Tibial nerve (tissue), 4 donors: ENCODE results near the gene TBRG4. TPM values are rescaled to one million over a fixed set of nuclear protein-coding genes. Genes with fewer than 3 reads are reported as not detected.
A peak's percentile ranks its signal among the peaks of the same experiment; 100 is the strongest.

Experiments used
- DNase-seq, 2 donors: peaks; one replicate each; pipeline ENCODE4 v3.0.0-alpha.2; 2019; ENCODE audit warnings: low spot score in 2 of 2
- H3K27ac ChIP-seq, 4 donors: fragments of 200-600 bp; sonication (generic) in 3 of 4; one replicate each; pipeline ENCODE4 v1.5.1; 2017 to 2019; ENCODE audit warnings: mild to moderate bottlenecking in 1 of 4
- H3K27me3 ChIP-seq, 2 donors: fragments of 200-600 bp; sonication (generic) in 1 of 2; one replicate each; pipeline versions ENCODE4 v1.5.1 to v1.6.0; 2017 to 2019
- H3K36me3 ChIP-seq, 3 donors: fragments of 200-600 bp; sonication (generic); one replicate each; pipeline ENCODE4 v1.5.1; 2018 to 2019
- H3K4me1 ChIP-seq, 4 donors: fragments of 200-600 bp; sonication (generic) in 3 of 4; one replicate each; pipeline ENCODE4 v1.5.1; 2017 to 2019
- H3K4me3 ChIP-seq, 4 donors: fragments of 200-600 bp; sonication (generic) in 3 of 4; one replicate each; pipeline ENCODE4 v1.5.1; 2017 to 2019; ENCODE audit warnings: mild to moderate bottlenecking in 1 of 4, moderate library complexity in 1 of 4
- H3K9me3 ChIP-seq, 4 donors: fragments of 200-600 bp; sonication (generic) in 3 of 4; one replicate each; pipeline ENCODE4 v1.5.1; 2017 to 2019
- CTCF ChIP-seq, 5 experiments: fragments of 200-600 bp in 3 of 5; fragments of 450-650 bp in 2 of 5; sonication (generic) in 3 of 5; IDR thresholded peaks; one replicate each; pipeline ENCODE4 v1.5.1; 2016 to 2019; ENCODE audit warnings: antibody characterized with exemption in 5 of 5, mild to moderate bottlenecking in 3 of 5, moderate library complexity in 2 of 5
- EP300 ChIP-seq, 2 donors: sonication (generic); formaldehyde crosslinking; IDR thresholded peaks; one replicate each; pipeline ENCODE4 v1.6.1; 2017; ENCODE audit warnings: antibody characterized with exemption in 2 of 2, mild to moderate bottlenecking in 1 of 2
- POLR2A ChIP-seq, 2 donors: fragments of 450-650 bp; IDR thresholded peaks; one replicate each; pipeline ENCODE4 v1.6.1; 2017; ENCODE audit warnings: antibody characterized with exemption in 2 of 2, mild to moderate bottlenecking in 2 of 2, moderate library complexity in 2 of 2
- WGBS, 2 donors: methylation state at CpG; one replicate each; pipeline ENCODE4 v1.1.5; 2018; 5-methylcytosine and 5-hydroxymethylcytosine counted together
- small RNA-seq: library from RNA; depleted of rRNA; stranded (forward); fragments of <200 nt; gene quantifications from one replicate; pipeline ENCODE3, GENCODE V24; 2016
- total RNA-seq, 4 donors: library from RNA; depleted of rRNA; stranded (reverse); fragments of >200 nt; gene quantifications; one replicate each; pipeline ENCODE4 v1.1.0, GENCODE V29; 2016

TBRG4 gene
- total RNA-seq, 4 donors from 2014 or later: 32.3 to 81.3 (median 54.0) TPM

DNA sequence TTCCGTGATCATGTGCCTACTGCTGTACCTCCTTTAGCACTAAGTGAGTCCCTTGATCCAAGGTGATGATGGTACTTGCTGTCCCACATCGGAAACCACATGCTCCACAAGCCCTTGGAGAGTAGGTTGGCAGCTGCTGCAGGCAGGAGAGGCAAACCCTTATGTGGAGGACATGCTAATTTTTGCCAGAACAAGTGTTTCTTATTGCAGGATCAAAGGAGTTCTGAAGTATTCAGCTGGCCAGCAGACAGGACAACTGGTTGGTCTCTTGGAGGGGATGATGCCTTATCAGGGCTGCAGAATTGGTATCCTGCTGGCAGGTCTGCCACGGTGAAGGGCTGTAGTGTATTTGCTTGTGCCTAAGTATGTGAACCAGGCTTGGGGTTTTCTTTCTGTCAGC lies 59.5 kb downstream of the TBRG4 start:
- peaks cover 0 to 30% (median 4%) of the 10 kb centered on the region in 3 donors for H3K36me3 ChIP-seq

DNA sequence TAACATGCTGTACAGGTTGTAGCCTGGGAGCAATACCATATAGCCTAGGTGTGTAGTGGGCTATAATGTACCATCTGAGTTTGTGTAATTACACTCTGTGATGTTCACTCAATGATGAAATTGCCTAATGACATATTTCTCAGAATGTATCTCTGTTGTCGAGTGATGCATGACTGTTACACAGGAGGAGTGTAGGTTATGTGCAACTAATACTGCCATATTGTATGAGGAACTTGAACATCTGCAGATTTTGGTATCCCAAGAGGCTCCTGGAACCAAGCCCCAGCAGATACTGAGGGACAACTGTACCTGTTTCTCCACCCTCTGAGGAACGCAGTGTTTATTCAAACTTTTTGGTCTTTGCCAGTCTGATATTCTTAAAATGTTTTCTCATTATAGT lies 61.3 kb downstream of the TBRG4 start:
- peaks cover 0 to 30% (median 4%) of the 10 kb centered on the region in 3 donors for H3K36me3 ChIP-seq
- no peaks in the 10 kb centered on the region for H3K9me3 ChIP-seq
- H3K4me3 ChIP-seq: no peak overlapping the region
- no peak overlapping the region for H3K27ac ChIP-seq
- no peaks in the 10 kb centered on the region for H3K4me1 ChIP-seq
- WGBS, 2 donors: 59 to 66% methylated on average over 2 of the region's 2 CpGs
- TF ChIP-seq CTCF (IDR thresholded peaks at IDR 0.05): no peak
- TF ChIP-seq EP300 (IDR thresholded peaks at IDR 0.05): no peak
- TF ChIP-seq POLR2A (IDR thresholded peaks at IDR 0.05): no peak
- DNase-seq: no peak
- H3K27me3 ChIP-seq: no peaks in the 10 kb centered on the region

More for the DNA sequence above, 59.5 kb downstream of the TBRG4 start:
- Histone ChIP-seq H3K9me3 (no peaks in the 10 kb centered on the region), H3K27me3 (no peaks in the 10 kb centered on the region), H3K4me1 (no peaks in the 10 kb centered on the region), H3K4me3 (no peak overlapping the region), H3K27ac (no peak overlapping the region)
- TF ChIP-seq POLR2A (IDR thresholded peaks at IDR 0.05): no peak
- TF ChIP-seq EP300 (IDR thresholded peaks at IDR 0.05): no peak
- no peak for TF ChIP-seq CTCF (IDR thresholded peaks at IDR 0.05)
- 66 to 70% methylated on average over 3 of the region's 3 CpGs for WGBS, 2 donors
- no peak for DNase-seq

Small RNA genes within 50 kb of the gene (small RNA-seq; reads per million reads assigned to genes)
- gene SNORA5A: 1.2 reads per million, percentile 32 among the genes with 10 or more reads in this experiment
- not detected for gene SNORA5B
- gene SNORA5C: 74.7 reads per million, percentile 95 among the genes with 10 or more reads in this experiment

Other genes with a start within 250 kb of the TBRG4 start
- 10 to 100 TPM; 20.0 to 26.4 (median 23.3) TPM for gene PURB, start 226.2 kb downstream of the TBRG4 start, total RNA-seq
- gene MYO1G, start 132.7 kb downstream of the TBRG4 start, total RNA-seq: 10 to 100 TPM in 1 of 4 donors, 1 to 10 TPM in 2, under 1 TPM in 1; 0.84 to 10.5 (median 3.3) TPM
- gene CCM2, start 111.5 kb downstream of the TBRG4 start, total RNA-seq: 10 to 100 TPM; 41.1 to 46.3 (median 44.0) TPM
- 1 to 10 TPM; 6.1 to 7.8 (median 6.7) TPM for gene NACAD, start 22.7 kb downstream of the TBRG4 start, total RNA-seq
- gene RAMP3, start 46.1 kb upstream of the TBRG4 start, total RNA-seq: 100 to 1,000 TPM in 3 of 4 donors, 10 to 100 TPM in 1; 31.6 to 117 (median 112) TPM